Urothelium cell line (cell line): Measurements from ENCODE around the gene MICAL3.

Experiments used
- DNase-seq: peaks from one replicate; pipeline ENCODE4 v3.0.0; 2011; ENCODE audit warnings: low spot score, mixed read lengths
- FAIRE-seq: peaks from 2 replicates; lab custom pipeline; 2011; peaks lifted over from hg19 to GRCh38; lab: Jason Lieb, UNC

MICAL3 gene

DNA sequence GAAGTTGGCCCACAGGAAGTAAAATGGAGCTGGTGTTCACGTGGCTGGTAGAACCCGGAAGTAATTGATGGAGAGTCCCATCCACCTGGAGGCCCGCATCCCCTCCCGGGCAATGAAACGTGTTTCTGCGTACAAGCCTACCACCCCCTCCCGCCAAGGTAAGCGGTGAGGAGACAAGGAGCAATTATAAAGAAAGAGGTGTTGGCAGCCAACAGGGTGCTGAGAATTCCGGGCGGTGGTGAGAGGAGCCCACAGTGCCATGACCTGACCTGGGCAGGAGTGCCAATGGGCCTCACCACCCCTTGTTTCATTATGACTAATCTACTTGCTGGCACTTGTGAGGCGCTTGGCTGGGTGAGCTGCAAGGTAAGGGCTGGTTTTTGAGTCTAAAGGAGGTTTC is 166.3 kb downstream of the MICAL3 start:
- DNase-seq, result no peak
- FAIRE-seq, result no peak

DNA sequence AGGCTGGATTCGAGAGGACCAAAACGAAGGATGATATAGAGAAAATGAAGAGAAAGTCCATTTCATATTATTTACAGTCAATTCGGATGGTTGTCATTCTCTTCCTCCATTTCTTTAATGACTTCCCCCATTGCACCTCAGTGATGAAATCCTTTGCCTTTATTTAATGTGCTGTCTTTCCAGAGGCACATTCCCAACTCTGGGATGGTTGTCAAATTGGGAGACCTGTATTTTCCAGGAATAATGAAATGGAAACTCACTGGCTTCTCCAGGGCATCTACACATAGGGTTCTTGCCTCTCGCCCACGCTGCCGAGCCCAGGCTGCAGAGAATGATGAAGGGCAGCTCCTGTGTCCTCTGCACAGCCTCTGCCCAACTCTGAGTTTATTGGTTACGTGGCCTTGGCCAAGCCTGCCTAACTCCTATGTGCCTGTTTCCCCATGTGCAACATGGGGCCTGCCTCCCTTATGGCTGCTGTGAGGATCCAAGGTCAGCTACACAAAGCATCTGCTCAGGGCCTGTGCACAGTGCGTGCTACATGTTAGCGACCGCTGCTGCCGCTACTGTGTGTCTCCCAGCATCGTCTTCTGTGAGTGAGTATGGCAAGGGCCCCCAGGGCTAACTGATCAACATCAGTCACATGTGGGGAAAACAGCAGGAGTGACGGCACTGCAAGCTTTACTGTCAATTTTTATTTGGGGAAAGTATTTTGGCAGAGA is 168.6 kb downstream of the MICAL3 start:
- DNase-seq (no peak), FAIRE-seq (no peak)

DNA sequence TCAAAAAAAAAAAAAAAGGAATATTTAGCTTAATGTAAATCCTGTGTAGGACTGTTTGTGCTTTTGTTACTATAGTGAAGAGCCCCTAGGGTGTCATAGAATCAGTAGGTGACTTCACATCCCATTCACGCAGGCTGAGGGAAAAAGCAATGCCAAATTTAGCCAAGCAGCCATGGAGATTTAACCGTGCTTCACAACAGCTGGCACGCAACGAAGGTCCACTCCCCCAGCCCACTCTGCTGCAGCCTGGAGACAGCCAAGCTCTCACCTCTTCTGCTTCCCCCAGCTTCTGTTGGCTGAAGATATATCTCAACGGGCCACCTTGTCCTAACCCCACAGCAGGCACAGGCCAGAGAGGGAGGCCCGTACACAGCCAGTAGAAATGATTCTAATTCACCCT is 171.3 kb downstream of the MICAL3 start:
- DNase-seq (no peak), FAIRE-seq (no peak)

DNA sequence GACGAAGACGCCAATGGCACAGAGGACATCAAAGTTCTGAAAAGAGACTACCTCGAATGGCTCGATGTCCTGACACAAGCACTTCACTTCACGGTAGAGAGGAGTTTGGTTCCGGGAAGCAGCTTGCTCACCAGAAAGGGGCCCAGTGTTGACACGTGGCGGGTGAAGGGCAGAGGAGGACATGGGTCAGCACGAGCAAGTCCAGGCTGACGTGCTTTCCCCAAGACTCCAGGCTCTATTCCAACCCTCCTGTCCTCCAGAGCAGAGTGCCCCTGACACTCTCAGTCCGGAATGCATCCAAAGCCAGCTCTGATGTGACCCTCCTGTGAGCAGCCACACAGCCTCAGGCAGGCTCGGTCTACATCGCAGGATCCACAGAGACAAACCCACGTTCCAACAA is 172.6 kb downstream of the MICAL3 start:
- DNase-seq, result no peak
- no peak for FAIRE-seq

DNA sequence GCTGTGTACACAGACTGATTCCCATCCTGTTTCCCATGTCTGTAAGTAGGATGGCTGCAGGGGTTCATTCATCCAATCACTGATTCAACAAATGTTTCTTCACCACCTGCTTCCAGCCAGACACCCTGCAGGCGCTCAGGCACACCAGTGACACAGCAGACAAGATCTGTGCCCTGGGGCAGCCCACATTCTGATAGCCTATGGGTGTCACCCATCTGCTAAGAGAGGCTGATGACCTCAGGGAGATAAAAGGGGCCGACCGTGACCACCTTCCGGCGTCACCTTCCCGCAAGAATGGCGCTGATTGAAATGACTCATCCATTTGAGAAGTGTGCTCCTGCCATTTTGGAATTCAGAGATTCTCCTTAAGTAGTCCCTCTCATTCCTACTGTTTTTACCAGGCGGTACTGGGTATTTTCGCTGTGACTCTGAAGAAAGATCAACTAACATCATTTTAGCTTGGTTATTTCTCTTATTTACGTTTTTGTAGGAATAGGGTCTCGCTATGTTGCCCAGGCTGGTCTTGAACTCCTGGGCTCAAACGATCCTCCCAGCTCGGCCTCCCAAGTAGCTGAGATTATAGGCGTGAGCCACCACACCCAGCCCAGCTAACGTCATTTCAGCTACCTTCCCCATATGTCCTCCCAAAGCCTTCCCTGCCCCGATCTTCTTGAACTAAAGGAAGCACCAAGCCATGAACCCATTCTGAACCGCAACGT is 176.8 kb downstream of the MICAL3 start:
- DNase-seq (no peak), FAIRE-seq (no peak)

DNA sequence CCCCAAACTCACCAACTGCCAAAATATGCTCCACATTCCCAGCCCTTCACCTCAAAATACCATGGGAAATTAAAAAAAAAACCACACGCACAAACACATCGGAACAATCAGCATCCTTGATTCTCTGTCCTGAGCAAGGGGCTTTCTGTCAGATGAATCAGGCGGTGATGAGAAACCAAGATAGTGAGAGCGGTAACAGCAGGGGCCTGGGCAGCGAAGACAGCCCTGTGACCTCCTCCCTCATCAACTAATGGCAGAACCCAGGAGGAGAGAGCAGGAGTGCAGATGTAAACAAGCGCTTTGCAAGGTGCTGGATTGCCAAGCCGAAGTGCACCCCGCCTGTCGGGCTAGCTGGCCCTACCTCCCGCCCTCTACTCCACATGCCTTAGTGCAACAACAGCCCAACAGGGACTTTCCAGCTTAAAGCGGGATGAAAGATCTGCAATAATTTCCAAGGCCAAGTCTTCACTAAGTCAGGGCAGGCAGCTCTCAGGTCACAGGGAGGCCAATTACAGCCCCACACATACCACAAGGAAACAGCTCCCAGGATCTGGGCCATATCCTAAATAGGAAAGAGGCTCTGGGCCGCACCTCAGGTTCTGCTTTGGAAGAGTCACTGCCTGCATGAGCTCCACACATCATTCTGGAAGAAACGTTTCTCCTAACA is 177.9 kb downstream of the MICAL3 start:
- FAIRE-seq, result no peak
- DNase-seq, result no peak

DNA sequence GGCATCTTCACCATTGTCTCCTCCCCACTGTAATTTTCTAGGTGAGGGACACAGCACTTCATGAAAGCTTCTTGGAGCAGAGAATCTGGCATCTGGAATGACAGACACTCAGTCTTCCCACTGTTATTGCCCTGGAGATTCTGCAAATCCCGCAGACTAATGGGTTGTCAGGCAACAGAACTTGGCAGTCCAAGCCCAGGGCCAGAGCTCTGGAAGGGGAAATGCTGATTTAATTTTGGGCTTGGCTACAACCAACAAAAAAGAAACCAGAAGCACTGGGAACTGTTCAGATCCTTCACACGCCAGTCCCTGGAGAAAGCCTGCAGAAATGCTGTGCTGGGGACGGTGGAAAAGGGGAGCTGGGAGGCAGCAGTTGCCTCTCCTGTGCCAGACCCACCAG is 178.6 kb downstream of the MICAL3 start:
- FAIRE-seq (no peak), DNase-seq (no peak)

DNA sequence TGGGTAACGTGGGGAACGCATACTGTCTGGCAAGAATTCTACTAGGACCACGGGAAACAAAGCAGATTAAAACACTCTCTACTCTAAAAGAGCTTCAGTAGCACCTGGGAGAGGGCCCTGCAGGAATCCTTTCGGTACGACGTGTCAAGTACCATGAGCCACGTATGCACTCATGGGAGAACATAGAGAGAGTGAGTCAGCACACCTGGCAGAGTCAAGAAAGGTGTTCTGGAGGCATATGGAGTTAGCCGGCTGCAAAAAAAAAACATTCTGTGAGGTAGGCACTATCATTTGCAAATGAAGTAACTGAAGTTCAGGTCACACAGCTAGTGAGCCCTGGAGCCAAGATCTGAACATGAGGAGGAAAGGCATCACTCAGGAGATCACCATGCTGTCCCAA is 179.0 kb downstream of the MICAL3 start:
- FAIRE-seq (no peak), DNase-seq (no peak)

DNA sequence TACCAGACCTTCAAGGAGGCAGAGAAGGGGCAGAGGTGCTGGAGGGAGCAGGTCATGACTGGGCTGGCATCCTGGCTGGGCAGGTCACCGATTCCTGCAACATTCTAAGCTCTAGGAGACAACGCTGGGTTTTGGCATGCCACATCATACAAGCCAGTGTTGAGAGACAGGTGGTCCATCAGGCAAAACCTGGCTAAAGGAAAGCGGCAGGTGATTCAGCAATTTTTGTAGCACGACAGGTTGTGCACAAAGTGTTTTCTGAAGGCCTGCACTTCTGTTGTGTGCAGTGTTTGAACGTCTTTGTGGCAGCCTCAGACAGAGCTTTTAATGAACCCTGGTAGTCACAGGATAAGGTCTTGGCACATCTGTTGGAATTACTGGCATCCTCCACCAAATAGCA is 180.2 kb downstream of the MICAL3 start:
- DNase-seq (no peak), FAIRE-seq (no peak)

DNA sequence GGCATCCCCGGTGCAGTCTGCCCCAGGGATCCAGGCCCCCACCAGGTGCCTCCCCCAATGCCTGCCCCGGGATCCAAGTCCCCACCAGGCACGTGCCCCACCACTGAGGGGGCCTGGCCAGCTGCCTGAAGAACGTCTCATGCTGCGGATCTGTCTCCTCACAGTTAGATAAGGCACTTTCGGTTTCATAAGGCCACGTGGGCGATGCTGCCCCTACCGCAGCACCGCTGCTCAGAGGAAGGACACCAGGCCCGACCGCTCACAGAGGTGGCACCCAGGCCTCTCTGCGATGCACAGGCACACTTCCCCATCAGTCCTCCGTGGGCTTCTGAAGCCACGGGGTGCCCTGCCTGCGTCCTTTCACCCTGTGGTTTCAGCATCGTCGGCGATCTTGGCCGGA is 182.0 kb downstream of the MICAL3 start:
- FAIRE-seq (no peak), DNase-seq (no peak)

DNA sequence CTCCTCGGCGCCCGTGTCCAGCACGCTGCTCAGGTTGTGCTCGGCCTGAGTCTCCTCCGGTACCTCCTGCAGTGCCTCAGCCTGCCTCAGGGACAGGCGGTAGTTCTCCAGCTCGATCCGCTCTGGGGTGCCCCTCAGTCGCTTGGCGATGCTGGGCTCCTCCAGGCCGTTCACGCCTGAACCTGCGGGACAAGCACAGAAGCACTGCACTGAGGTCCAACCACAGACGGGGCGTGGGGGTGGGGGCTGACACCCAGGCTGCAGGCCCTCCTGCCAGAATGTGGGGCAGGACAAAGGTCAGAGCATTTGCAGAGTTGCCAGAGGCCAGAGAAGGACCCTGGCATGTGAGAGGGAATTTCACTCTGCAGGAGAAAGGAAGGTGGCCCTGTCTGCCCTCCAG is 182.5 kb downstream of the MICAL3 start:
- FAIRE-seq (no peak), DNase-seq (no peak)

DNA sequence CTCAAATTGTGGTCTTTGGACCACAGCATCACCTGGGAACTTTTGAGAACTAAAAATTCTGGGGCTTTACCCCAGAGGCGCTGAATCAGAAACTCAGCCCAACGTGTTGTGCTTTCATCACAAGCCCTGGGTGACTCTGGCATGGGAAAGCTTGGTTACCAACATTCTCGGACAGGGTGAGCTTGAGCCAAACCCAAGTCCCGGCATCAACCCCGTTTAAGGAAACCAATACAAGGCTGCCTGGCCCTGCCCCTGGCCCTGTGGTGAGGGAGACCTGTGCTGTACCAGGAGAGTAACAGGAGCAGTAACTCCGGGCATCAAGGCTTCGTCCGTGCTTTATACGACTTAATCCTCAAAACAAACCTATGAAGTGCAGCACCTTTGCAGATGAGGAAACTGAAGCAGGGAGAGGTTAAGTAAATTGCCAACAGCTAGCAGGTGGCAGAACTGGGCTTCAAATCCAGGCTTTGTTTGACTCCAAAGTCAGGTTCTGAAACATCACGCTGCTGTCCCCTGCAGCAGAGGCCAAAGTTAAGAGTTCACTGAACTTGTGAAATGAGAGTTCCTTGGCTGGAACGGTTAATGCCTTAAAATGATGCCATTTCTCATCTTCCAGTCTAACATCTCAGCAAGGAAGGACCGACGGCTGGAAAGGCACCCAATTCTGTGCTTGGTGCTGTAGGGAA is 186.0 kb downstream of the MICAL3 start:
- FAIRE-seq, result no peak
- no peak for DNase-seq

DNA sequence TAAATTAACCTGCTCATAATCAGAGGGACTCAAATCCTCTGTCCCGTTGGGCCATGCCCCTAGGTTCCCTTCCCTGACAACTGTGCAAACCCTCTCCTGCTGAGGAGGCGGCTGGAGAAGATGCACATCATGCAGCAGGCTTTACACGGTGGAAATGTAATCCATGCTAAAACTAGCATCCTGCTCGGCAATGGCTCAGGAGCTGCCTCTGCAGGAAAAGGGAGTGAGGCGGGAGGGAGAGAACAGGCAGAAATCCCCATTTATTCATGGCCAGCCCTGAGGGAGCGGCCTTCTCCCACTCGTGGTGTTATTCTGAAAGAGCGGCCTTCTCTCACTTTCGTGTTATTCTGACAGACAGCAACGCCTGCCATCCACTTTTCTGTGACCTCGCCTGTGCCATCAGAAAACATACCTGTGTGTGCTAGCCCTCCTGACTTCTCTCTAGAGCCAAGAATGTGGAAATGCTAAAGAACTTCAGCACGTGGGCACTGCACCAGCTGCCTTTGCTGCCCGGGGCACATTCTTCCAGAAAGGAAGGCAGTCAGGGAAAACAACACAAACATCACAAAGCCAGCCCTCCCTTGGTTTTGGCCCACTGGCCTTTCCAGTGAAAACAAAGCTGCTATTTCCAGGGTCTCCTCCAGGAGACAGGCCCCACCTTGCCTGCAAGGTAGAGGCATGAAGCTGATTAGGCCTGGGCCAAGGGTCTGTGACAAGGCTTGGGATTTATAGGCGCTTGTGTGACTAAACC is 187.2 kb downstream of the MICAL3 start:
- FAIRE-seq (no peak), DNase-seq (no peak)

DNA sequence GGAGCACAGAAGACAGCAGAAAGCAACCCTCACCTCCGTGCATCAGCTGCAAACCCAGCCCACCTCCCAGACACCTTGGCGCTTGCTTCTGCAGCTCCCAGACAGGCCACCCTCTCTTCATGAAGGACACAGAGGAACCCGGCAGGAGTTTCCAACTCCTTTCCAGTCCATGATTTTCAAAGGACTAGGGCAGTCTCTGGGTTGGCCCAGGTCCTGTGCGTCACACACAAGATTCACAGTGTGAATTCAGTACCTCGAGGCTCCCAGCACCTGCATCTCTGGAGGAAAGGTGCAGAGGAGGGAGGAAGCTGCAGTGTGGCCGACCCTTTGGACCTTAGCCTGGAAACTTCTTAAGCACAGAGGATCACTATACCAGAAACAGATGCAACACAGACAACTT is 189.1 kb downstream of the MICAL3 start:
- DNase-seq (no peak), FAIRE-seq (no peak)

DNA sequence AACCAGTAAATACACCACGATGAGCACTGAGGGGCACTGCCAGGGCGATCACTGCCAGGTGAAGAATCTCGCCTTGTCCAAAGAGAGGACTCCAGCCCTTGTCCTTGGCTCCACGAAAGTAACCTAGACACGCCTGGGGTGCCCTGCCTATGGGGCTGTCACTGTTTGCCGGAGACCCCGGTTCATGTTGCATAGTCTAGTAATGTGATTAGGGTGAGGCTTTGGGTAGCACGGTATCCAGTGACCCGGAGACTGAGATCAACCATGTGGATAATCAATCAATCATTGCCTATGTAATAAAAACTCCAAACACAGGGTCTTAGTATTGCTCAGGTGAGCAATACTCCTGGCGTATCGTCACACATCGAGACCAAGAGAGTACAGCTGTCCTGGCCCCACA is 190.9 kb downstream of the MICAL3 start:
- DNase-seq, result no peak
- no peak for FAIRE-seq

DNA sequence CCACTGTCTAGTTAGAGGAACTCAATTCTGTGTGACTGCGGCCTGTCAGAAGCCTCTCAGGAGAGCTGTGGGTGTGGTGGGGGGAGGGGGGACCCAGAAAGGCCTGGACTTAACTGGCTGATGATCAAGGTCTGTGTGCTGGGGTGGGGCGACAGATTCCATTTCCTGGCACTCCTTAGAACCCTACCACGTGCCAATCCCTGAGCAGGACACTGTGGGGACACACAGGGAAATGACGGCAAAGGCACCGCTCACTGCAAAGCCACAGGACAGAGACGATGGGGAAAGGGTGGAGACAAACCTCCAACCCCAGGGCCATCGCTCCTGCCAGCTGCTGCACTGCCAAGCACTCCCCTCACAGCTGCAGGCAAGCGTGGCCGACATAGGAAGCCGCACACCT is 191.7 kb downstream of the MICAL3 start:
- no peak for DNase-seq
- FAIRE-seq, result no peak

DNA sequence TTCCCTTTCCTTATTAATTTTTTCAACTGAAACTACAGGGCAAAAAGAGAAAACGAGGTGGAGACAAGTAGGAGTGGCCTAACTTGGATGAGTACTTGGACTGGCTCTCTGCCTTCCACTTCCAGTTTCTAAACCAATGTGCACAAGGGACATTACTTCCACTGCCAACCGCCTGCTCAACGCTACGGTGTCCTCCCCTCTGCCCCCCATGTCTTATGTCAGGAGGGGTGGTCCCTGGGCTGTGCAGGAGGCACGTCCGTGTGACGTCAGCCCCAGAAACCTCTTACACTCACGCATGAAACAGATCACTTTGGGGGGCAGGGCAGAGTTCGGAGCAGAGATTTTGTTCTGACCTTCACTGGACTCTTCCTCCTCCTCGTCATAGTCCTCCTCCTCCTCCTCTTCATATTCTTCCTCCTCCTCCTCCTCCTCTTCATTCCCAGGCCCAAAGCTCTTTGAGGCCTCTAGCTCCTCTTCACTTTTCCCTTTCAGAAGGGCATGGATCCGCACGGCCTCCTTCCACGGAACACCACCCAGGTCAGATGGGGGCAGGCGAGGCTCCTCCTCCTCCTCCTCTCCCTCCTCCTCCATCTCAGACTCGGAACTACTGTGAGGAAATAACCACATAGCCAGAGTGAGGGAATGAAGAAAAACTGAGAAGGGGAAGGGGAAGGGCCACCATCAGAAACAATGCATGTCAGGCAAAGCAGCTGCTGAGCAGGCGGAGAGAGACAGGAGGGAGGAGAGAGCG is 192.7 kb downstream of the MICAL3 start:
- no peak for FAIRE-seq

DNA sequence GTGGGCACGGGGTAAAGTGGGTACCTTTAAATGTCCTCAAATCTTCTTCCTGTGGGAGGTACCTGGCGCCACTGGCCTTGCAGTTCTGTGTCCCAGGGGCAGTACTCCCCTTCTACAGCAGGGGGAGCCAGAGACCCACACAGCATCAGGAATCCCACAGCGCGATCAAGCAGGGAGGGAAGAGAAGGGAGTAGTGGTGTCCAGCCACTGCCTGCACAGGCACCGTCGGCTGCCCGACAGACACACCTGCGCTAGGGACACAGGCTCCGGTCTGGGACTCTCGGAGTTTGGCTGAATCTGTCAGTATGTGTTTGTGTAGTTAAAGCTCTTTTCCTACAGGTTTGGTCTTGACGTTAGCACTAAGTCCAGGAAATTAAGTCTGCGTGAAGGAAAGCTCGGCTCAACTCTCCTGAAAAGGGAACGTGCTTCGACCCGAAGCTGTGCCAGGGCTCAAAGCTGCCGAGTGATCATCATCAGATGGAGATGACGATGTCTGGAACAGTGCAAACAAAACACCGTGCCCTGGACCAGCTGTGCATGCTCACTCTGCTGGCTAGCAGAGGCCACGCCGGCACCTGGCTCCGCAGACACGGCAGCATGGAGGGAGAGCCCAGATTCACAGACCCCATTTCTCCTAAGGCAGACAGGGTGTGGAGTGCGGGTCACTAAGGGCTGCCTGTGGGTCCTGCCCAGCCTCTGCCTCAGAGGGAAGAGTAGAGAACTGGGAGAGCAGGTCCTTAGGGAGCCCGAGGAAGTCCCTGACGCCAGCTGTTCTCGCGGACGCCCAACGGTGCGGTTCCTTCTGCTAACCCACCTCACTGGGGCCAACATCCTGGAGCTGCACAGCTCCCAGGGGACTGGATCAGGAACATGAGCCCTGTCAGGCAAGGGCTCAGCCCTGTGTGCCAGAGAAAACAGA is 194.1 kb downstream of the MICAL3 start:
- DNase-seq, result peak; percentile 79
- peak; percentile 90 for FAIRE-seq

More for the DNA sequence above, 192.7 kb downstream of the MICAL3 start:
- no peak for DNase-seq

DNA sequence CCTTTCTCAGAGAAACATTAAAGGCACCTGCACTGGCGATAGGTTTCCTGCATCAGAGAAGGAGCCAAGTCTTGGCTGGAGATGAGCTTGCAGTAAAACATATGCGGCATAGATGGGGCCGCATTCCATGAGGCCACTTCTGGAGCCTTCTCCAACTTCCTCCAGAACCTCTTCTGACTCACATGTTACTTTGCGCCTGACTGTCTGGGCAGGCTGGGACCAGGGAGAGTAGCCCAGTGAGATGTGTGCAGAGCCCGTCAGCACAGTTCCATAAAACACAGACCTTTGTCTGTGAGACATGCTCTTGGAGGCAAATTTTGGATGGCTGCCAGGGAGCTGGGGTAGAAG is 194.7 kb downstream of the MICAL3 start:
- no peak for FAIRE-seq
- no peak for DNase-seq
